ENCODE results near the gene ITM2A.

ITM2A gene

GRCh38 chrX:79366873-79367749 is at the start of gene ITM2A:
ITM2A (minus strand) TSS chrX:79367334; CDS start chrX:79367215, 119 bp downstream.
- peak; percentile 17 for DNase-seq (ENCODE audit: low spot score)

- peak; percentile 56 for DNase-seq (ENCODE audit: low spot score)
Measured at GRCh38 chrX:79415056-79415455, 47.9 kb upstream of the ITM2A start.

GRCh38 chrX:79413963-79414362 is 46.8 kb upstream of the ITM2A start:
- DNase-seq (ENCODE audit: low spot score): no peak

GRCh38 chrX:79412972-79413371 is 45.8 kb upstream of the ITM2A start:
- peak; percentile 30 for DNase-seq (ENCODE audit: low spot score)

GRCh38 chrX:79412166-79412565 is 45.0 kb upstream of the ITM2A start:
- DNase-seq (ENCODE audit: low spot score): no peak

GRCh38 chrX:79409657-79410056 is 42.5 kb upstream of the ITM2A start:
- DNase-seq (ENCODE audit: low spot score): no peak

- DNase-seq (ENCODE audit: low spot score): no peak
Measured at GRCh38 chrX:79408623-79409322, 41.6 kb upstream of the ITM2A start.

- no peak for DNase-seq (ENCODE audit: low spot score)
Measured at GRCh38 chrX:79400623-79401022, 33.5 kb upstream of the ITM2A start.

- DNase-seq (ENCODE audit: low spot score): no peak
Measured at GRCh38 chrX:79375340-79375739, 8.2 kb upstream of the ITM2A start.

GRCh38 chrX:79371640-79372039 is 4.5 kb upstream of the ITM2A start:
- no peak for DNase-seq (ENCODE audit: low spot score)

- no peak for DNase-seq (ENCODE audit: low spot score)
Measured at GRCh38 chrX:79371101-79371500, 4.0 kb upstream of the ITM2A start.

- DNase-seq (ENCODE audit: low spot score): peak; percentile 42
Measured at GRCh38 chrX:79369871-79370270, 2.7 kb upstream of the ITM2A start.

- DNase-seq (ENCODE audit: low spot score): peak; percentile 55
Measured at GRCh38 chrX:79368441-79368840, 1.3 kb upstream of the ITM2A start.

GRCh38 chrX:79367907-79368306 is 773 bp upstream of the ITM2A start:
- no peak for DNase-seq (ENCODE audit: low spot score)

GRCh38 chrX:79366556-79366872 is 620 bp downstream of the ITM2A start:
- no peak for DNase-seq (ENCODE audit: low spot score)

- DNase-seq (ENCODE audit: low spot score): no peak
Measured at GRCh38 chrX:79365591-79365990, 1.5 kb downstream of the ITM2A start.

GRCh38 chrX:79364306-79364705 is 2.8 kb downstream of the ITM2A start:
- no peak for DNase-seq (ENCODE audit: low spot score)

GRCh38 chrX:79361192-79361870 is 5.8 kb downstream of the ITM2A start:
- DNase-seq (ENCODE audit: low spot score): no peak

GRCh38 chrX:79336869-79337815 is 30.0 kb downstream of the ITM2A start:
- DNase-seq (ENCODE audit: low spot score): no peak

GRCh38 chrX:79330022-79330421 is 37.1 kb downstream of the ITM2A start:
- no peak for DNase-seq (ENCODE audit: low spot score)

- peak; percentile 1 for DNase-seq (ENCODE audit: low spot score)
Measured at GRCh38 chrX:79325263-79325958, 41.7 kb downstream of the ITM2A start.
